ENCODE data around the gene MCM3AP.

- TF ChIP-seq, protein P1, sequence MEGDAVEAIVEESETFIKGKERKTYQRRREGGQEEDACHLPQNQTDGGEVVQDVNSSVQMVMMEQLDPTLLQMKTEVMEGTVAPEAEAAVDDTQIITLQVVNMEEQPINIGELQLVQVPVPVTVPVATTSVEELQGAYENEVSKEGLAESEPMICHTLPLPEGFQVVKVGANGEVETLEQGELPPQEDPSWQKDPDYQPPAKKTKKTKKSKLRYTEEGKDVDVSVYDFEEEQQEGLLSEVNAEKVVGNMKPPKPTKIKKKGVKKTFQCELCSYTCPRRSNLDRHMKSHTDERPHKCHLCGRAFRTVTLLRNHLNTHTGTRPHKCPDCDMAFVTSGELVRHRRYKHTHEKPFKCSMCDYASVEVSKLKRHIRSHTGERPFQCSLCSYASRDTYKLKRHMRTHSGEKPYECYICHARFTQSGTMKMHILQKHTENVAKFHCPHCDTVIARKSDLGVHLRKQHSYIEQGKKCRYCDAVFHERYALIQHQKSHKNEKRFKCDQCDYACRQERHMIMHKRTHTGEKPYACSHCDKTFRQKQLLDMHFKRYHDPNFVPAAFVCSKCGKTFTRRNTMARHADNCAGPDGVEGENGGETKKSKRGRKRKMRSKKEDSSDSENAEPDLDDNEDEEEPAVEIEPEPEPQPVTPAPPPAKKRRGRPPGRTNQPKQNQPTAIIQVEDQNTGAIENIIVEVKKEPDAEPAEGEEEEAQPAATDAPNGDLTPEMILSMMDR (IDR thresholded peaks at IDR 0.05; ENCODE audit: low read length) = no peak
- TF ChIP-seq EZH2 (IDR thresholded peaks at IDR 0.05; ENCODE audit: borderline replicate concordance, low read length) = no peak
Observed at GRCh38 chr21:46215436-46216131, 69.8 kb downstream of the MCM3AP start.

Data from OCI-LY1 (cell line).